Parathyroid adenoma (tissue), 2 donors: ENCODE data around the gene PTPRH.

Experiments used
- H2AFZ ChIP-seq: fragments of 300-600 bp; sonication (generic); one replicate; pipeline ENCODE4 v1.7.0; 2017; ENCODE audit warnings: antibody characterized with exemption, mild to moderate bottlenecking
- H3K27ac ChIP-seq: fragments of 300-600 bp; sonication (generic); one replicate; pipeline ENCODE4 v1.7.0; 2017
- H3K27me3 ChIP-seq: fragments of 300-600 bp; sonication (generic); one replicate; pipeline ENCODE4 v1.7.0; 2017; ENCODE audit warnings: low read length; ENCODE audit not compliant: control insufficient read depth, insufficient read depth
- H3K36me3 ChIP-seq: fragments of 300-600 bp; sonication (generic); one replicate; pipeline ENCODE4 v1.7.0; 2017; ENCODE audit warnings: low read length; ENCODE audit not compliant: control insufficient read depth, insufficient read depth
- H3K4me1 ChIP-seq: fragments of 300-600 bp; sonication (generic); one replicate; pipeline ENCODE4 v1.7.0; 2017; ENCODE audit warnings: control low read depth
- H3K4me2 ChIP-seq: fragments of 300-600 bp; sonication (generic); one replicate; pipeline ENCODE4 v1.7.0; 2017; ENCODE audit warnings: low read length
- H3K4me3 ChIP-seq: fragments of 300-600 bp; sonication (generic); one replicate; pipeline ENCODE4 v1.7.0; 2017; ENCODE audit warnings: low read depth, low read length
- H3K79me2 ChIP-seq: fragments of 300-600 bp; sonication (generic); one replicate; pipeline ENCODE4 v1.7.0; 2017; ENCODE audit warnings: control low read depth
- H3K9ac ChIP-seq: fragments of 300-600 bp; sonication (generic); one replicate; pipeline ENCODE4 v1.7.0; 2017; ENCODE audit warnings: mild to moderate bottlenecking
- H3K9me3 ChIP-seq: fragments of 300-600 bp; sonication (generic); one replicate; pipeline ENCODE4 v1.7.0; 2017; ENCODE audit warnings: low read length; ENCODE audit not compliant: control insufficient read depth
- TF ChIP-seq, protein P1 (sequence below): fragments of 300-600 bp; sonication (generic); IDR thresholded peaks from one replicate; pipeline ENCODE4 v1.7.0; 2017; ENCODE audit warnings: antibody characterized with exemption, mild to moderate bottlenecking
- donor health status: primary hyperparathyroidism.

Gene PTPRH

GRCh38 chr19:55134736-55135135 is 74.6 kb downstream of the PTPRH start:
- H3K4me2 ChIP-seq = no peak overlapping the region
- no peak overlapping the region for H2AFZ ChIP-seq
- no peaks in the 10 kb centered on the region for H3K79me2 ChIP-seq
- H3K27me3 ChIP-seq = no peaks in the 10 kb centered on the region
- H3K27ac ChIP-seq = no peak overlapping the region
- H3K9ac ChIP-seq = no peak overlapping the region
- H3K4me3 ChIP-seq = no peak overlapping the region
- H3K4me1 ChIP-seq = no peaks in the 10 kb centered on the region
- TF ChIP-seq, protein P1, sequence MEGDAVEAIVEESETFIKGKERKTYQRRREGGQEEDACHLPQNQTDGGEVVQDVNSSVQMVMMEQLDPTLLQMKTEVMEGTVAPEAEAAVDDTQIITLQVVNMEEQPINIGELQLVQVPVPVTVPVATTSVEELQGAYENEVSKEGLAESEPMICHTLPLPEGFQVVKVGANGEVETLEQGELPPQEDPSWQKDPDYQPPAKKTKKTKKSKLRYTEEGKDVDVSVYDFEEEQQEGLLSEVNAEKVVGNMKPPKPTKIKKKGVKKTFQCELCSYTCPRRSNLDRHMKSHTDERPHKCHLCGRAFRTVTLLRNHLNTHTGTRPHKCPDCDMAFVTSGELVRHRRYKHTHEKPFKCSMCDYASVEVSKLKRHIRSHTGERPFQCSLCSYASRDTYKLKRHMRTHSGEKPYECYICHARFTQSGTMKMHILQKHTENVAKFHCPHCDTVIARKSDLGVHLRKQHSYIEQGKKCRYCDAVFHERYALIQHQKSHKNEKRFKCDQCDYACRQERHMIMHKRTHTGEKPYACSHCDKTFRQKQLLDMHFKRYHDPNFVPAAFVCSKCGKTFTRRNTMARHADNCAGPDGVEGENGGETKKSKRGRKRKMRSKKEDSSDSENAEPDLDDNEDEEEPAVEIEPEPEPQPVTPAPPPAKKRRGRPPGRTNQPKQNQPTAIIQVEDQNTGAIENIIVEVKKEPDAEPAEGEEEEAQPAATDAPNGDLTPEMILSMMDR = no peak
- no peaks in the 10 kb centered on the region for H3K9me3 ChIP-seq
- H3K36me3 ChIP-seq = no peaks in the 10 kb centered on the region

GRCh38 chr19:55133639-55134444 is 75.5 kb downstream of the PTPRH start:
- H3K9me3 ChIP-seq = no peaks in the 10 kb centered on the region
- H3K4me2 ChIP-seq = no peak overlapping the region
- H3K27me3 ChIP-seq = no peaks in the 10 kb centered on the region
- H3K4me3 ChIP-seq = no peak overlapping the region
- no peaks in the 10 kb centered on the region for H3K36me3 ChIP-seq
- H3K4me1 ChIP-seq = no peaks in the 10 kb centered on the region
- no peak overlapping the region for H3K9ac ChIP-seq
- H3K27ac ChIP-seq = no peak overlapping the region
- no peaks in the 10 kb centered on the region for H3K79me2 ChIP-seq
- TF ChIP-seq, protein P1 = no peak
- peak overlapping the region; percentile 58 for H2AFZ ChIP-seq

- H3K27ac ChIP-seq = no peak overlapping the region
- no peak overlapping the region for H3K4me2 ChIP-seq
- H2AFZ ChIP-seq = no peak overlapping the region
- H3K79me2 ChIP-seq = no peaks in the 10 kb centered on the region
- H3K27me3 ChIP-seq = no peaks in the 10 kb centered on the region
- no peaks in the 10 kb centered on the region for H3K36me3 ChIP-seq
- H3K9me3 ChIP-seq = no peaks in the 10 kb centered on the region
- no peak overlapping the region for H3K9ac ChIP-seq
- H3K4me1 ChIP-seq = no peaks in the 10 kb centered on the region
- no peak overlapping the region for H3K4me3 ChIP-seq
- TF ChIP-seq, protein P1 = peak; percentile 13
Observed at GRCh38 chr19:55132453-55133129, 76.7 kb downstream of the PTPRH start.

DNA sequence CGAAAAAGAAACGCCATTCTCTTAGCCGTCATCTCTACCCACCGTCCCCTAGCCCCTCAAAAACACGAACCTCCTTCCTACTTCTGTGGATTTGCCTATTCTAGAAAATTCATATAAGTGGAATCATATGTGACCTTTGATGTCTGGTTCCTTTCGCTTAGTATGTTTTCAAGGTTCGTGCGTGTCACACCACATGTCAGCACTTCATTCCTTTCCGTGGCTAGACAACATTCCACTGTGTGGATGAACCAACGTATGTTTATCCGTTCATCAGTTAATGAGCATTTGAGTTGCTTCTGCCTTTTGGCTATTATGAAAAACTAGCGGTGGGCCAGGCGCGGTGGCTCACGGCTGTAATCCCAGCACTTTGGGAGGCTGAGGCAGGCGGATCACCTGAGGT is 77.9 kb downstream of the PTPRH start:
- Histone ChIP-seq H3K27me3 (no peaks in the 10 kb centered on the region), H3K9me3 (no peaks in the 10 kb centered on the region), H3K79me2 (no peaks in the 10 kb centered on the region), H3K9ac (no peak overlapping the region), H3K4me1 (no peaks in the 10 kb centered on the region), H3K27ac (no peak overlapping the region), H3K4me2 (no peak overlapping the region), H3K36me3 (no peaks in the 10 kb centered on the region), H3K4me3 (no peak overlapping the region), H2AFZ (no peak overlapping the region)
- TF ChIP-seq, protein P1 = no peak
